SKM-1 (cell line): ENCODE data around the gene PDSS1.
"Not testable (repeated sequence)": the region's sequence is repeated elsewhere in the genome, so short reads cannot be mapped to it uniquely, and the experiment has no call there.

Experiments used
- DNase-seq: peaks from one replicate; lab custom pipeline; 2025; ENCODE audit not compliant: unreplicated experiment; lab: John Stamatoyannopoulos, UW

PDSS1 gene

DNA sequence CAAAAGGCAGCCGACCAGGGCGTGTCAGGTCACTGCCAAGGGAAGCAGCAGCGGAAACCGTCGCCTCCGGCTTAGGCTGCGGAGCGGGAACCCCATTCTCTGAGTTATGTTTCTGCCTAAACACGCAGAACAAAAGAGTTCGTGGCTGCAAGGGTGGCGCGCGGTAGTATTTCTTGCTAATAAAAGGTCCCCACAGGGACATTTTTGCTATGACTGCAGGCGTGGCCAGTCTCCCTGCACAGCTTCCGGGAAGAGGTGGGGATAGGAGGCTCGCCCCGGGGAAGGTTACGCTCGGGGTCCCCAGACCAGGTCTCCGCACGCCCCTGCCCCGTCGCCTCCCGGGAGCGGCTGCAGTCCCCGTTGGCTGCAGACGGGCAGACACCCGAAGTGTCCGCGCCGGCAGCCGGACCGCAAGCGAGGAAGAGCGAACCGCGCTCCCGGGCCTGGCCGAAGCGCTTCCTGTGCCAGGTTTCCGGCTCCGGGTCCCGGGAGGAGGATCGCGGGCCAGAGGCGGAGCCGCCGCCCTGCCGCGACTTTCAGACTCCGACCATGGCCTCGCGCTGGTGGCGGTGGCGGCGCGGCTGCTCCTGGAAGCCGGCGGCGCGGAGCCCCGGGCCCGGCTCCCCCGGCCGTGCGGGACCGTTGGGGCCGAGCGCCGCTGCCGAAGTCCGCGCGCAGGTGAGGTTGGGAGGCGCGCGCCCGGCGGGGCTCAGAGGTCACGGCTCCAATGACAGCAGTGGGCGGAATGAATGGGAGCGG, at the start of gene PDSS1:
Gene PDSS1, plus strand, starts transcription at position 539 of the 759 bp plus-strand sequence. Its CDS starts 11 bp downstream, at position 550.
- DNase-seq = peak; percentile 48

- not testable (repeated sequence) for DNase-seq
Measured at GRCh38 chr10:26648245-26648636, 49.3 kb upstream of the PDSS1 start.

DNA sequence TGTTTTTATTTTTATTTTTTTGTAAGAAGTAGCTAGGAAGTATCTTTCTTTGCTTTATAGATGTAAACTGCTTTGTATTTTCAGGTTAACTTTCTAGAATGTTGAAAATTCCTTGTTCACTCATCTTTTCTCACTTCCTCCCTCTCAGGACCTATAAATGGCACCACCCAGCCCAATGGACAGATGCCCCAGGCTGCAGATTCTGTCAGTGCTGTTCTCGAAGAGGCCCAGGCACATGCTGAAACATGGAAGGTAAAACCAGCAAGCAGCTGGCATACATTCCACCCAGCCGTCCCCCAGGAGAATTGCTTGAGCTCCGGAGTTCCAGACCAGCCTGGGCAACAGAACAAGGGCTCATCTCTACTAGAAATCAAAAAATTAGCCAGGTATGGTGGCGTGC, 47.1 kb upstream of the PDSS1 start:
- no peak for DNase-seq

DNA sequence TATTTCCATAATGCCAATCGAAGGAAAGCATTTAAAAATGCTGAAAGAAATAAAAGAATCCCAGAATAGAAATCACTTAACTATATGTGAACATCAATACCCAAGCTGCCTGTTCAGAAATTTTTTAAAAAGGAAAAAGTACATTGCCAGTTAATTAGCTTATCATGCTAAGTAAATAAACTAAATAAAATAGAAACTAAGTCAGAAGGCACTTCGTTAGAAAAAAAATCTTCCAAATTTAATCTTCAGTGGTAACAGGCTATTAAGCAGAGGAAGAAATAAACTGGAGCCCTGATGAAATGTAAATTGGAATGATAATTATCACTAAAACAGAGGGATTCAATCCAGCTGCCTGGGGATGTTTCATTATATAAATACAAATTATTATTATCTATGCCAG, 46.0 kb upstream of the PDSS1 start:
- DNase-seq = not testable (repeated sequence)

DNA sequence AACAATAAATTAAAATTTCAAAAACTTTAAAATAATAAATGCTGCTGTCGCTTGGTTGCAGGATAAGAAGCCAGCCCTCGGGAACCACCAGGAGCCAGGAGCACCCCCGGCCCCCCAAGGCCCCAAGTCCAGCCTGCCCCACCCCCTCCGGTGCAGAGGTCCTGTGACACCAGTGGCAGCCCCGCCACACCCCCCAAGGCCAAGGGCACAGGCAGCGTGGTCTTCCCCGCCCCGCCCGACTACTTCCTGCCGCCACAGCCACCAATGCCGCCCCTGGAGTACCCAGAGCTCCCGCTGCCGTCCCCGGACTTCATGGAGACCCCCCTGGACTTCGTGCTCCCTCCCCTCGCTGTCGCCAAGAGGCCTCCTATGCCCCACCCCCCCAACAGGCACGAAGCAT, 44.5 kb upstream of the PDSS1 start:
- DNase-seq = no peak

- DNase-seq = no peak
Measured at GRCh38 chr10:26655746-26656145, 41.8 kb upstream of the PDSS1 start.

DNA sequence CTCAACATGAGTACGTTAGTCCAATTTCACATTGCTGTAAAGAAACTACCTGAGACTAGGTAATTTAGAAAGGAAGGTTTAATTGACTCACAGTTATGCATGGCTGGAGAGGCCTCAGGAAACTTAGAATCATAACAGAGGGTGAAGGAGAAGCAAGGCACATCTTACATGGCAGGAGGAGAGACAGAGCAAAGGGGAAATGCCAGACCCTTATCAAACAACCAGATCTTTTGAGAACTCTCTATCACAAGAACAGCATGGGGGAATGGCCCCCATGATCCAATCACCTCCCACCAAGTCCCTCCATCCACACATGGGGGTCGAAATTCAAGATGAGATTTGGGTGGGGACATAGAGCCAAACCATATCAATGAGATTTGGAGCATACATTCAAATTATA, 34.6 kb upstream of the PDSS1 start:
- DNase-seq = no peak

DNA sequence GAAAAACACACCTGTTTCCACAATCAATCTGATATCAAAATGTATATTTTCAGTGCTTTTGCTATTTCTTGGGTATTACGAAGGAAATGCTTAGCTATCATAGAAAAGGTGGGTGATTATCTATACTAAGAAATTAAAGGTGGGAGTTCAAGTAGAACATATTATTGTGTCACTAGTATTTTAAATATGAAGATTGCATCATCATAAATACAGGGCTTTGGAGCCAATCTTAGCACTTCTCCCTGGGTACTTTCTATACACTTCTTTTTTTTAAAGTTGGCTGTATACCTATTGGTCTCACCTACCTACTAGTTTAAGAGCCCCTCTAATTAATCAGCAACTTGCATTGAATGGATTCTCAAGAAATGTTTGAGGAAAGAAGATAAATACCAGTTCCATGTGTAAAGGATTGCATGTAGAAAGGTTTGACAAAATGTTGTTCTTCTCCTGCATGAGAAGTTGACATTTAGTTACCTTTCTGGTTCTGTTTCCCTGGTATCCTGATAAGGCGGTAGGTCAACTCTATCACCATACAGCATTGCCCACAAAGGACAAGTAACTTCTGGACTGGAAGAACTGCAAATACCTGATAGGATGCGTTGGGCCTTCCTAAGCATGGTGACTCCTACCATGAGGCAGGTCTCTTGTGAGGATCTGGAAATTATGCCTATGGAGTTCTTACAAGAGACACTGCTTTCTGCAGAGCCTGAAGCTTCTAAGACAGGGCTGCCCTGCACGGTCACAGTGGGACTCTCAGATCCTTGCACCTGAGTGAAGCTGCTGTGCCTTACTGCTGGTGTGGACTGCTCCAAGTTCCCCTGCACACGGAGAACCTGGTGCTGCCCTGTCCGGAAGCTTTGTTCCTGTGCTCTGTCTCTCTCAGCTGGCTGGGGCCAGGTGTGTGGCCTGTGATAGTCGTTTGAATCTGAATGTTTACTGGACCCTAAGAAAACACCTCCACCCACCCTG, 32.1 kb upstream of the PDSS1 start:
- no peak for DNase-seq

DNA sequence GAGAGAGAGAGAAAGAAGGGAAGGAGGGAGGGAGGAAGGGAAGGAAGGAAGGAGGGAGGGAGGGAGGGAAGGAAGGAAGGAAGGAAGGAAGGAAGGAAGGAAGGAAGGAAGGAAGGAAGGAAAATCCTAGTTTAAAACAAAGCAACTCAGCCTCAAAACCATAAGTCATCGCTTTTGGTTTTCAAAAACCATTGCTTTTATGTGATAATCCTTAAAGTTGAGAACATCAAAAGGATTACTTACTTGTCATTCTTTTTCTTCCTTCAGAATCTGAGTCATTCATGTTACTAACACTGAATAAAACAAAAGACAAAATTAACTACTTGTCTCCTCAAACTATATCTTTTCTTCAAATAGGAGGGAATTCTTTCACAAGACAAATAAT, 21.6 kb upstream of the PDSS1 start:
- no peak for DNase-seq

DNA sequence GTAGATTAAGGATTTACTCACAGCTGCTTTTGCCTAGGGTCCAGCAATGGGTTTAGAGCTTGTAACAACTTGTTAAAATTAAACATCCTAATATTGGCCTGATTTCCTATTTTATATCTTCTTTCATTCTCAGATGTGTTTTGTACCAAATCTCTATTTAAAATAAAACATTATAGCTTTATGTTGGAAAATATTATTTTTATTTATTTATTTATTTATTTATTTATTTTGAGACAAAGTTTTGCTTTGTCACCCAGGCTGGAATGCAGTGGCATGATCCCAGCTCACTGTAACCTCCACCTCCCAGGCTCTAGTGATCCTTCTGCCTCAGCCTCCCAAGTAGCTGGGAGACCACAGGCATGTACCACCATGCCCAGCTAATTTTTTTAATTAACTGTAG, 17.9 kb upstream of the PDSS1 start:
- DNase-seq = no peak

GRCh38 chr10:26681076-26681475, 16.4 kb upstream of the PDSS1 start:
- peak; percentile 12 for DNase-seq

DNA sequence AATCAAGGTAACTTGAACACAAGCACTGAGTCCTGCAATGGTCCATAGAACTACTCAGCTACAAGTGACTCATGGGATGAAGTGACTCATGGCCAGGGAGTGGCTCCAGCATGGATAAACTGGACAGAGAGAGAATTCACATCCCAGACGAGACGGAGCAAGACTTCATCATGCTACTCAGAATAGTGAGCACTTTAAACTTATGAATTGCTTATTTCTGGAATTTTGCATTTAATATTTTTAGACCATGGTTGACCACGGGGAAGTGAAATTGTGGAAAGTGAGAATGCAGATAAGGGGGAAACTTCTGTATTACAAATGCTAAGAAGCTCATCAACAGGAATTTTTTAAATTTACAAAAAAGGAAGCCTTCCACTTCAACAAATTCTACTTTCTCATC, 15.5 kb upstream of the PDSS1 start:
- not testable (repeated sequence) for DNase-seq

GRCh38 chr10:26682931-26683330, 14.6 kb upstream of the PDSS1 start:
- no peak for DNase-seq

DNA sequence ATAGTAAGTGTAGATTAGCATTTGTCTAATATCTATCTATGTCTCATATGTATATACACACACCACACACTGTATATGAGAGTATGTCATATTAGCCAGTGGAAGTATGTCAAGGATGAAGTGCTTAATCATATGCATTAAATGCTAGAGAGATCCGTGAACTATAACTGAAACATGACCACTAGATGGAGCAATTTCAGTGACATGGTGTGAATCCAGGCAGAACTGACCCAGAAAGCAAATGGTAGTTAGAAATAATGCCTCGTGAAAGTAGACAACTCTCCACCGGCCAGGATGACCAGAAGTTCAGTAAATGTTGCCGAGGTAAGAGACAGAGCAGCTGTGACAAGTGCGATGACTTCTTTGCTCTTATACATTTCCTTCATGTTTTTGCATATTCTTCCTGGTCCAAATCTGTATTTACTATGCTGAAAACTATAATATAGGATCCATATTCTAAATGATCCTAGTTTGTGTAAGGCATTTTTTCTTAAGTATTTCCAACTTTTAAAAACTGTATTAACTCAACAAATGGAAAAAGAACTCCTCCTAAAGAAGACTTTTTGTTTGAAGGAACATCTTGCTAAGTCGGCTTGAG, 12.7 kb upstream of the PDSS1 start:
- DNase-seq = peak; percentile 17

- no peak for DNase-seq
Measured at GRCh38 chr10:26685441-26685840, 12.1 kb upstream of the PDSS1 start.

GRCh38 chr10:26689399-26689798, 8.1 kb upstream of the PDSS1 start:
- no peak for DNase-seq

- no peak for DNase-seq
Measured at GRCh38 chr10:26690731-26691475, 6.6 kb upstream of the PDSS1 start.

- not testable (repeated sequence) for DNase-seq
Measured at GRCh38 chr10:26694536-26694935, 3.0 kb upstream of the PDSS1 start.

GRCh38 chr10:26696786-26697162, 727 bp upstream of the PDSS1 start:
- DNase-seq = no peak

GRCh38 chr10:26697922-26698608, 564 bp downstream of the PDSS1 start:
- DNase-seq = no peak
